Testis (tissue), 3 donors: ENCODE data around the gene EEF2. TPM values are rescaled to one million over a fixed set of nuclear protein-coding genes. Genes with fewer than 3 reads are reported as not detected.

Experiments used
- DNase-seq: peaks from one replicate; pipeline ENCODE4 v3.0.0-alpha.2; 2019
- H3K27ac ChIP-seq, 2 donors: fragments of 200-600 bp; sonication (generic); one replicate each; pipeline ENCODE4 v1.5.1; 2019
- H3K27me3 ChIP-seq: fragments of 200-600 bp; sonication (generic); one replicate; pipeline ENCODE4 v1.5.1; 2019
- H3K36me3 ChIP-seq: fragments of 200-600 bp; sonication (generic); one replicate; pipeline ENCODE4 v1.5.1; 2017; ENCODE audit warnings: low read depth; ENCODE audit errors: missing control alignments
- H3K4me1 ChIP-seq: fragments of 200-600 bp; sonication (generic); one replicate; pipeline ENCODE4 v1.5.1; 2019
- H3K4me3 ChIP-seq, 2 donors: fragments of 200-600 bp; sonication (generic); one replicate each; pipeline ENCODE4 v1.5.1; 2017 to 2019
- H3K9me3 ChIP-seq: fragments of 200-600 bp; sonication (generic); one replicate; pipeline ENCODE4 v1.5.1; 2017
- POLR2A ChIP-seq: fragments of 450-650 bp; IDR thresholded peaks from one replicate; pipeline ENCODE4 v1.6.1; 2017; ENCODE audit warnings: antibody characterized with exemption, mild to moderate bottlenecking, moderate library complexity
- WGBS, 2 donors: methylation state at CpG; one replicate each; pipeline ENCODE4 v1.1.5; 2018; 5-methylcytosine and 5-hydroxymethylcytosine counted together
- intact Hi-C: fragments of 100-400 bp; cut with DNase I; formaldehyde crosslinking; loops from one replicate; pipeline ENCODE4 v1.15.1; 2023; ENCODE audit warnings: low total_unique reads
- polyA plus RNA-seq: library from polyadenylated mRNA; stranded (reverse); fragments of 350-450 nt; fragmentation: Illumina TruSeq; extraction: RNeasy Lipid Tissue Mini Kit (QIAGEN cat#74804); gene quantifications from one replicate; pipeline ENCODE4 v1.2.3, GENCODE V29; 2014; ENCODE audit warnings: low read depth, low replicate concordance; ENCODE audit not compliant: insufficient read depth
- total RNA-seq, 2 donors: library from RNA; depleted of rRNA; stranded (reverse); fragments of >200 nt; gene quantifications; one replicate each; pipeline ENCODE4 v1.2.3, GENCODE V29; 2016
- TF ChIP-seq, protein P1 (sequence below), 3 experiments: fragments of 450-650 bp in 2 of 3; fragments of 200-600 bp in 1 of 3; sonication (generic) in 1 of 3; IDR thresholded peaks; one replicate each; pipeline ENCODE4 v1.5.1; 2016 to 2019; ENCODE audit warnings: antibody characterized with exemption in 3 of 3, mild to moderate bottlenecking in 2 of 3, moderate library complexity in 1 of 3

EEF2 gene
- total and polyA plus RNA-seq, 3 donors from 2014 or later: 909 to 1,599 (median 1,429) TPM

DNA sequence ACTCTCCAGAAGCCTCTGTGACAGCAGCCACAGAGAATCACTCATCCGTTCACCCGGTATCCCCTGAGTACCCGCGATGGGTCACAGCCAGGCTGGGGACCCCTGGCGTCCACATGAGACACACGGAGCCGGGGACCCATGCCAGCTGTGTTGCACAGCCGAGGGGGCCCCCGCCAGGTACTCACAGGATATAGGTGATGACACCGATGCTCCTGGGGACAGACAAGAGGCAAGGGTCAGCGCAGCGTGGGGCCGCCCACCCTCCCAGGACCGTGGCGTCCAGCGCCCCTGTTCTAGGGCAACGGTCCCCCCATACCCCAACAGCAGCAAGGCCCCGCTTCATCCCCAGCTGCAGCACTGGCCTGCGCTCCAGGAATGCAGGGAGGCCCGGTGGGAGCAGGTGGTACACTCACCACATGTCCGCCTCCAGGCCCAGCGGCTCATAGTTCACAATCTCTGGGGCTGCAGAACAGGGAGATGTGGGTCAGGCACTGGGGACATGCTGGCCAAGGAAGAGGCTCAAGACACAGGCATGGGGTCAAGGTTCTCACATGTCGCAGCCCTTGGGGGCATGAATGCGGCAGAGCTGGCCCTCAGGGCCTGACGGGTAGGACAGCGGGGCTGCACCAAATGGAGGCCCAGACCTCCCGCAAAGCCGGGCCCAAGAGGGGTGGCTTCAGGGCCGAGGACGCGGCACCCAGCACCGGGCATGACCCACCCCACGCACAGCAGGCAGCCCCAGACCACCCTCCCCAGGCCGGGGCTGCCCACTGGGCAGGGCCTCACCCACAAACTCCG is 21.6 kb downstream of the EEF2 start:
- Histone ChIP-seq H3K4me1 (peaks cover 15% of the 10 kb centered on the region), H3K27ac (no peak overlapping the region)
- DNase-seq: no peak

DNA sequence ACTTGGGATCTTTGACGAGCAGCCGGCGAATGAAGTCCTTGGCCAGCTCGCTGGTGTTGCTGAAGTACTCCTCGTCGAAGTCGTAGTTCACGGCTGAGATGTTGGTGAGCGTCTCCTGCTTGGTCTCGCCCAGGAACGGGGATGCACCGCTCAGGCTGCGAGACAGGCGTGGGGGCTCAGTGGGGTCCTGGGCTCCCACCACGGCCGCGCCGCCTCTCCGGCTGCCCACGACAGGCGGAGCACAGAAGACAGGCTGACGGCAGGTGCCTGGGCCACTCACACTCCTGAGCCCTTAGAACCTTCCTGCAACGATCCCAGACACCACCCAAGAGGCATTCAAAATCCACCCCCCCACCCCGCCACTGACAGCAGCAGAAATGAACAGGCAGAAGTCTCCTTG is 24.3 kb downstream of the EEF2 start:
- no peak for DNase-seq
- Histone ChIP-seq H3K9me3 (no peaks in the 10 kb centered on the region), H3K4me1 (peaks cover 9% of the 10 kb centered on the region), H3K27me3 (no peaks in the 10 kb centered on the region), H3K4me3 (no peak overlapping the region), H3K27ac (no peak overlapping the region), H3K36me3 (no peaks in the 10 kb centered on the region)
- intact Hi-C loops: no loop called here
- WGBS, 2 donors: 92 to 96% methylated on average over 23 to 24 of the region's 24 CpGs
- no peak for TF ChIP-seq POLR2A
- TF ChIP-seq, protein P1, sequence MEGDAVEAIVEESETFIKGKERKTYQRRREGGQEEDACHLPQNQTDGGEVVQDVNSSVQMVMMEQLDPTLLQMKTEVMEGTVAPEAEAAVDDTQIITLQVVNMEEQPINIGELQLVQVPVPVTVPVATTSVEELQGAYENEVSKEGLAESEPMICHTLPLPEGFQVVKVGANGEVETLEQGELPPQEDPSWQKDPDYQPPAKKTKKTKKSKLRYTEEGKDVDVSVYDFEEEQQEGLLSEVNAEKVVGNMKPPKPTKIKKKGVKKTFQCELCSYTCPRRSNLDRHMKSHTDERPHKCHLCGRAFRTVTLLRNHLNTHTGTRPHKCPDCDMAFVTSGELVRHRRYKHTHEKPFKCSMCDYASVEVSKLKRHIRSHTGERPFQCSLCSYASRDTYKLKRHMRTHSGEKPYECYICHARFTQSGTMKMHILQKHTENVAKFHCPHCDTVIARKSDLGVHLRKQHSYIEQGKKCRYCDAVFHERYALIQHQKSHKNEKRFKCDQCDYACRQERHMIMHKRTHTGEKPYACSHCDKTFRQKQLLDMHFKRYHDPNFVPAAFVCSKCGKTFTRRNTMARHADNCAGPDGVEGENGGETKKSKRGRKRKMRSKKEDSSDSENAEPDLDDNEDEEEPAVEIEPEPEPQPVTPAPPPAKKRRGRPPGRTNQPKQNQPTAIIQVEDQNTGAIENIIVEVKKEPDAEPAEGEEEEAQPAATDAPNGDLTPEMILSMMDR (IDR thresholded peaks at IDR 0.05): no peak

More for the DNA sequence above, 21.6 kb downstream of the EEF2 start:
- no peaks in the 10 kb centered on the region for H3K9me3 ChIP-seq
- H3K36me3 ChIP-seq: no peaks in the 10 kb centered on the region
- WGBS, 2 donors: 91 to 94% methylated on average over 5 to 35 of the region's 35 CpGs
- H3K4me3 ChIP-seq: no peak overlapping the region
- intact Hi-C loops: no loop called here
- H3K27me3 ChIP-seq: no peaks in the 10 kb centered on the region
- TF ChIP-seq, protein P1 (IDR thresholded peaks at IDR 0.05): no peak
- no peak for TF ChIP-seq POLR2A

DNA sequence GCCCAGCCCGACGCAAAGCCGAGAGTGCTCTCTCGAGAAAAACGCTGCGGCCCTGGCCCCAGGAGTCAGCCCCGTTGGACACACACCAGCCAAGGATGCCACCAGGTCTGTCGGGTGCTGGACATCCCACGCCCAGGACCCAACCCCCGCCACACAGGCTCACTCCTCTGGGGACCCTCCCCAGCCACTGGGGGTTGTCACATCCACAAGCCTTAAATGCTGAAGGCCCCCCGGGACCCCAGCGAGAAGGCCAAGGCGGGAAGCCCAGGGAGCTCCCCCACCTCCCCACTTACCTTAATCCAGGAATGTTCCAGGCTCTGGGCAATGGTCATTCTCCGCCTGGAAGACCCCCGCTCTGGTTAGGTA is 25.5 kb downstream of the EEF2 start:
- Histone ChIP-seq H3K9me3 (no peaks in the 10 kb centered on the region), H3K27ac (no peak overlapping the region), H3K4me3 (no peak overlapping the region), H3K27me3 (no peaks in the 10 kb centered on the region), H3K36me3 (no peaks in the 10 kb centered on the region), H3K4me1 (peaks cover 9% of the 10 kb centered on the region)
- intact Hi-C loops: no loop called here
- TF ChIP-seq POLR2A: no peak
- TF ChIP-seq, protein P1 (IDR thresholded peaks at IDR 0.05): no peak
- DNase-seq: no peak
- 86 to 92% methylated on average over 9 to 15 of the region's 15 CpGs for WGBS, 2 donors

DNA sequence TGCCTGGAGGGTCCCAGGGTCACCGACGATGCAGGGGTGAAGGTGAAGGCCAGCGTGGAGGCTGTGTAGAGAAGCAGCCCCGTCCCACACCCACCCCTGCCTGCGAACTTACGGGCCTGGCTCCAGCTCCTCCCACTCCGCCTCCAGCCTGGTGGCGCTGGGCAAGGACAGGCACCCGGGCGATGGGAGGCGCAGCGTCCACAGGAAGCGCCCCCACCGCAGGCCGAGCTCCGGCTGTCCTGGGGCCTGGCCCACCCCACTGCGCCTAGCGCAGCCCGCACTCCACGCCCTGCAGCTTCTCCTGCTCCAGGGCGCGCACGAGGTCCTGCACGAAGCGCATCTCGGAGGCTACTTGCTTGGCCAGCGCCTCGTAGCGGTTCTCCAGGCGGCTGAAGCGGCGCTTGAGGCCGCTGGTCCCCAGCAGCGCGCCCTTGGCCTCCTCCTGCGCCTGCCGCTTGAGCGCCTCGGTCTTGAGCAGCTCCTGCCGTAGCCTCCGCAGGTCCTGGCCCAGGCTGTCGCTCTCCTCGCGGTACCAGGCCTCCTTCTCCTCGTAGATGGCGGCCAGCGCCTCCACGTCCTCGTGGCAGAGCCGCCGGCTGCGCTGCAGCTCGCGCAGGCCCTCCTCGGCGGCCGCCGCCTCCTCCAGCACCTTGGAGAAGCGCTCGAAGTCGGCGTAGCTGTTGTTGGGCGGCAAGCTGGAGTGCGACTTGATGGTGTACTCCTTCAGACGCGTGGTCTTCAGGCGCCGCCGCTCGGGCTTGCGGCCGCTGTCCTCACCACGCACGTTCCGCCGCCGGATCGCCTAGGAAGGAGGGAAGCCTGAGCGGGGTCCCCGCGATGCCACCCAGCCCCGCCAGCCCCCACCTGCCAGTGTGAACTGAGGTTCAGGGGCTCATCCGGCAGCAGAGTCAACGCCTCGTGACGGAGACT is 26.2 kb downstream of the EEF2 start:
- TF ChIP-seq, protein P1 (IDR thresholded peaks at IDR 0.05): no peak
- no peak for TF ChIP-seq POLR2A
- DNase-seq: no peak
- WGBS, 2 donors: 78 to 92% methylated on average over 9 to 85 of the region's 86 CpGs
- Histone ChIP-seq H3K36me3 (no peaks in the 10 kb centered on the region), H3K27ac (no peak overlapping the region), H3K27me3 (no peaks in the 10 kb centered on the region), H3K9me3 (no peaks in the 10 kb centered on the region), H3K4me1 (peaks cover 9% of the 10 kb centered on the region), H3K4me3 (no peak overlapping the region)
- intact Hi-C loops: no loop called here
